ENCODE data around the gene RXRG.

Gene RXRG

GRCh38 chr1:165484532-165484931 lies 39.6 kb upstream of the RXRG start:
- no peak for TF ChIP-seq CTCF (IDR thresholded peaks at IDR 0.05; ENCODE audit: borderline replicate concordance, control extremely low read depth, extremely low read depth, insufficient read depth, missing control alignments)
- DNase-seq (ENCODE audit: low spot score) = no peak
- in situ Hi-C loops (cut with MboI; ENCODE audit: low sequenced_read_pairs, unreplicated experiment) = no loop called here

- no peak for DNase-seq (ENCODE audit: low spot score)
- in situ Hi-C loops (cut with MboI; ENCODE audit: low sequenced_read_pairs, unreplicated experiment) = no loop called here
- TF ChIP-seq CTCF (IDR thresholded peaks at IDR 0.05; ENCODE audit: borderline replicate concordance, control extremely low read depth, extremely low read depth, insufficient read depth, missing control alignments) = no peak
These were observed 38.5 kb upstream of the RXRG start for GRCh38 chr1:165483412-165483811.

GRCh38 chr1:165481820-165482532 lies 37.0 kb upstream of the RXRG start:
- no peak for TF ChIP-seq CTCF (IDR thresholded peaks at IDR 0.05; ENCODE audit: borderline replicate concordance, control extremely low read depth, extremely low read depth, insufficient read depth, missing control alignments)

GRCh38 chr1:165476776-165477175 lies 31.9 kb upstream of the RXRG start:
- in situ Hi-C loops (cut with MboI; ENCODE audit: low sequenced_read_pairs, unreplicated experiment) = no loop called here
- no peak for TF ChIP-seq CTCF (IDR thresholded peaks at IDR 0.05; ENCODE audit: borderline replicate concordance, control extremely low read depth, extremely low read depth, insufficient read depth, missing control alignments)
- DNase-seq (ENCODE audit: low spot score) = no peak

More at GRCh38 chr1:165481820-165482532, 37.0 kb upstream of the RXRG start:
- in situ Hi-C loops (cut with MboI; ENCODE audit: low sequenced_read_pairs, unreplicated experiment) = no loop called here
- no peak for DNase-seq (ENCODE audit: low spot score)

GRCh38 chr1:165474196-165474595 lies 29.3 kb upstream of the RXRG start:
- no peak for DNase-seq (ENCODE audit: low spot score)
- TF ChIP-seq CTCF (IDR thresholded peaks at IDR 0.05; ENCODE audit: borderline replicate concordance, control extremely low read depth, extremely low read depth, insufficient read depth, missing control alignments) = no peak
- in situ Hi-C loops (cut with MboI; ENCODE audit: low sequenced_read_pairs, unreplicated experiment) = no loop called here

GRCh38 chr1:165473081-165473480 lies 28.2 kb upstream of the RXRG start:
- DNase-seq (ENCODE audit: low spot score) = no peak
- in situ Hi-C loops (cut with MboI; ENCODE audit: low sequenced_read_pairs, unreplicated experiment) = no loop called here
- no peak for TF ChIP-seq CTCF (IDR thresholded peaks at IDR 0.05; ENCODE audit: borderline replicate concordance, control extremely low read depth, extremely low read depth, insufficient read depth, missing control alignments)
